Ramos (cell line): ENCODE data around the gene KAT6B.

Experiments used
- in situ Hi-C: fragments of 300-500 bp; cut with MboI; formaldehyde crosslinking; loops from one replicate; pipeline ENCODE4 v1.14.3; 2022; ENCODE audit warnings: low sequenced_read_pairs; ENCODE audit not compliant: unreplicated experiment

KAT6B gene

GRCh38 chr10:75079436-75080083 is 253.2 kb downstream of the KAT6B start:
- in situ Hi-C loops: no loop called here

- in situ Hi-C loops: no loop called here
Observed at GRCh38 chr10:75080554-75080953, 254.2 kb downstream of the KAT6B start.

DNA sequence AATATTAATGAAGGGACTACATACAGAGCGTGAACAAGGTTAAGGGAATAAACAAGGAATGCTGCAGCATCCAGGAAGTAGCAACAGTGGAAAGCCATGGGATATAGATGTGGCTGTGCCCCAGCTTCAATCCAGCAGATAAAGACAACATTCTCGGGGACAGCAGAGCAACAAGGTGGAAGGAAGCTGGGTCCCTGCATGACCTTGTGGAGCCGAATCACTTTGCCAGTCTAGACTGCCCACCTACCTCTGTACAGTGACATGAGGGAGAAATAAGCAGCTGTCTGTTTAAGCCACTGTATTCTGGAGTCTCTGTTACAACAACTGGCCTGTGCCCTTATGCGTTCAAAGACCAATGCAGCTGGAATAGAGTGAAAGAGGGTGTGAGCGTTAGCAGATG is 255.0 kb downstream of the KAT6B start:
- in situ Hi-C loops: no loop called here
